Mucosa of descending colon (tissue), 3 donors: ENCODE results near the gene IMPA2. TPM values are rescaled to one million over a fixed set of nuclear protein-coding genes. Genes with fewer than 3 reads are reported as not detected.

Experiments used
- ATAC-seq: fragments of 200-7000 bp; cut with Tn5 transposase; one replicate; pipeline ENCODE4 v1.9.1; 2020; ENCODE audit warnings: mild to moderate bottlenecking, moderate library complexity
- DNase-seq, 3 donors: peaks; one replicate each; pipeline ENCODE4 v3.0.0-alpha.2; 2020
- H3K36me3 ChIP-seq: fragments of 200-600 bp; one replicate; pipeline ENCODE4 v1.8.0; 2021; ENCODE audit warnings: low read depth, mild to moderate bottlenecking
- H3K4me1 ChIP-seq: fragments of 200-600 bp; one replicate; pipeline ENCODE4 v1.8.0; 2021; ENCODE audit warnings: low read depth, mild to moderate bottlenecking
- H3K4me3 ChIP-seq: fragments of 200-600 bp; one replicate; pipeline ENCODE4 v1.8.0; 2021; ENCODE audit warnings: mild to moderate bottlenecking
- H3K9me3 ChIP-seq: fragments of 200-600 bp; one replicate; pipeline ENCODE4 v1.8.0; 2021; ENCODE audit warnings: mild to moderate bottlenecking
- CTCF ChIP-seq: fragments of 200-600 bp; IDR thresholded peaks from one replicate; pipeline ENCODE4 v1.8.0; 2022; ENCODE audit warnings: antibody characterized with exemption, mild to moderate bottlenecking
- intact Hi-C, 2 donors: fragments of 100-400 bp; cut with DNase I in 1 of 2; cut with micrococcal nuclease in 1 of 2; formaldehyde crosslinking; loops; one replicate each; pipeline versions ENCODE4 v1.11.0 to v1.11.1; 2022; cut with DNase I, micrococcal nuclease
- total RNA-seq, 3 donors: library from RNA; stranded (reverse); fragmentation: NEBNext Ultra II Directional in 2 of 3; extraction: Animal tissue kit (Norgen Biotek cat#: 25700) in 2 of 3; gene quantifications; one replicate each; pipeline versions ENCODE4 v1.2.1 to v1.2.4, GENCODE V29; 2021 to 2023
- donor health status: DM: no; HTN: no; CAD: no; lungs with moderate emphysema.
- donor health status: DM: no; HTN: no; CAD: no.
- donor health status: DM: no; HTN: yes; CAD: no.

Gene IMPA2
- total RNA-seq, 3 donors from 2014 or later, result 58.0 to 152 (median 117) TPM

- DNase-seq (no peak), ATAC-seq (no peak)
- no peak overlapping the region for H3K4me3 ChIP-seq
- TF ChIP-seq CTCF, result no peak
- intact Hi-C loops, result no loop called here
- no peaks in the 10 kb centered on the region for H3K9me3 ChIP-seq
- H3K4me1 ChIP-seq, result peaks cover 30% of the 10 kb centered on the region
- H3K36me3 ChIP-seq, result no peaks in the 10 kb centered on the region
Observed at GRCh38 chr18:12006488-12006840, 25.2 kb downstream of the IMPA2 start.

GRCh38 chr18:12007063-12007462, 25.8 kb downstream of the IMPA2 start:
- no peak overlapping the region for H3K4me3 ChIP-seq
- ATAC-seq, result no peak
- H3K36me3 ChIP-seq, result no peaks in the 10 kb centered on the region
- no peaks in the 10 kb centered on the region for H3K9me3 ChIP-seq
- peak in 1 of 3 donors; percentile 14 for DNase-seq
- TF ChIP-seq CTCF, result no peak
- H3K4me1 ChIP-seq, result peaks cover 36% of the 10 kb centered on the region
- intact Hi-C loops, result no loop called here

GRCh38 chr18:12008181-12008767, 27.0 kb downstream of the IMPA2 start:
- peak; percentile 71 for ATAC-seq
- no peak for TF ChIP-seq CTCF
- Histone ChIP-seq H3K4me3 (no peak overlapping the region), H3K36me3 (no peaks in the 10 kb centered on the region), H3K9me3 (no peaks in the 10 kb centered on the region), H3K4me1 (peaks cover 37% of the 10 kb centered on the region)
- intact Hi-C loops, result no loop called here
- DNase-seq, result peak in 2 of 3 donors; percentile 63 to 79

- ATAC-seq (peak; percentile 51), DNase-seq (peak in 2 of 3 donors; percentile 53 to 57)
- intact Hi-C loops, result no loop called here
- no peaks in the 10 kb centered on the region for H3K9me3 ChIP-seq
- no peak for TF ChIP-seq CTCF
- no peak overlapping the region for H3K4me3 ChIP-seq
- H3K4me1 ChIP-seq, result peaks cover 35% of the 10 kb centered on the region
- no peaks in the 10 kb centered on the region for H3K36me3 ChIP-seq
Observed at GRCh38 chr18:12008842-12009580, 27.7 kb downstream of the IMPA2 start.

- DNase-seq (no peak), ATAC-seq (no peak)
- Histone ChIP-seq H3K4me3 (no peak overlapping the region), H3K36me3 (no peaks in the 10 kb centered on the region), H3K9me3 (no peaks in the 10 kb centered on the region), H3K4me1 (peaks cover 35% of the 10 kb centered on the region)
- no peak for TF ChIP-seq CTCF
- intact Hi-C loops, result no loop called here
Observed at GRCh38 chr18:12009581-12010140, 28.4 kb downstream of the IMPA2 start.
